ENCODE results near the gene SHROOM2.

SHROOM2 gene

GRCh38 chrX:9903146-9903545, 116.9 kb downstream of the SHROOM2 start:
- no peak for DNase-seq

- DNase-seq: no peak
Measured at GRCh38 chrX:9905288-9905687, 119.1 kb downstream of the SHROOM2 start.

- DNase-seq: no peak
Measured at GRCh38 chrX:9905721-9906120, 119.5 kb downstream of the SHROOM2 start.

GRCh38 chrX:9906919-9907318, 120.7 kb downstream of the SHROOM2 start:
- no peak for DNase-seq

- no peak for DNase-seq
Measured at GRCh38 chrX:9907645-9908387, 121.6 kb downstream of the SHROOM2 start.

- DNase-seq: no peak
Measured at GRCh38 chrX:9909254-9909653, 123.0 kb downstream of the SHROOM2 start.

GRCh38 chrX:9911487-9911886, 125.3 kb downstream of the SHROOM2 start:
- DNase-seq: no peak

GRCh38 chrX:9912351-9913145, 126.3 kb downstream of the SHROOM2 start:
- DNase-seq: no peak

GRCh38 chrX:9913146-9913433, 126.9 kb downstream of the SHROOM2 start:
- DNase-seq: no peak

- no peak for DNase-seq
Measured at GRCh38 chrX:9917861-9918260, 131.6 kb downstream of the SHROOM2 start.

GRCh38 chrX:9919632-9920172, 133.5 kb downstream of the SHROOM2 start:
- DNase-seq: no peak

- DNase-seq: no peak
Measured at GRCh38 chrX:9921407-9921806, 135.2 kb downstream of the SHROOM2 start.

- DNase-seq: no peak
Measured at GRCh38 chrX:9923357-9923756, 137.1 kb downstream of the SHROOM2 start.

GRCh38 chrX:9926002-9926401, 139.8 kb downstream of the SHROOM2 start:
- no peak for DNase-seq

- DNase-seq: no peak
Measured at GRCh38 chrX:9927698-9928482, 141.7 kb downstream of the SHROOM2 start.

- DNase-seq: no peak
Measured at GRCh38 chrX:9935436-9935835, 149.2 kb downstream of the SHROOM2 start.

GRCh38 chrX:9937761-9938160, 151.5 kb downstream of the SHROOM2 start:
- DNase-seq: no peak

GRCh38 chrX:9938516-9938915, 152.3 kb downstream of the SHROOM2 start:
- no peak for DNase-seq

- DNase-seq: no peak
Measured at GRCh38 chrX:9940421-9940820, 154.2 kb downstream of the SHROOM2 start.

- peak; percentile 41 for DNase-seq
Measured at GRCh38 chrX:9942086-9942485, 155.9 kb downstream of the SHROOM2 start.

- no peak for DNase-seq
Measured at GRCh38 chrX:9943420-9943819, 157.2 kb downstream of the SHROOM2 start.

- DNase-seq: no peak
Measured at GRCh38 chrX:9947131-9947794, 161.0 kb downstream of the SHROOM2 start.

- DNase-seq: no peak
Measured at GRCh38 chrX:9948406-9948805, 162.2 kb downstream of the SHROOM2 start.
